ENCODE measurements around the gene SFI1. TPM values are rescaled to one million over a fixed set of nuclear protein-coding genes. Genes with fewer than 3 reads are reported as not detected.

SFI1 gene
- total RNA-seq, 1 experiment from 2014 or later: 53.1 TPM

GRCh38 chr22:31635638-31636306 is 139.4 kb downstream of the SFI1 start:
- ChIA-PET POLR2A (no interaction called here), CTCF (interaction anchor here (1.4 to 1.9 kb wide), 3 partner anchors 30 to 335 kb away, joined by 5 to 7 read pairs (median 5); no protein-coding TSS in a partner anchor), RAD21 (ENCODE audit: low non-redundant PET in 1 of 2, low total read pairs in 2 of 2, uncharacterized antibody in 2 of 2, unreplicated experiment in 2 of 2) (no interaction called here)
- Histone ChIP-seq H3K27me3 (ENCODE audit: insufficient read depth, low read length) (no peaks in the 10 kb centered on the region), H3K9me2 (ENCODE audit: insufficient read depth) (no peaks in the 10 kb centered on the region), H3K9ac (ENCODE audit: low read length) (peak overlapping the region; percentile 40), H3K79me2 (ENCODE audit: insufficient read depth, low read length) (peaks cover 86% of the 10 kb centered on the region), H3K36me3 (ENCODE audit: control insufficient read depth in 1 of 2, insufficient read depth in 2 of 2, low read length in 2 of 2) (no peaks in the 10 kb centered on the region), H3K27ac (ENCODE audit: low read depth, low read length) (peak overlapping the region; percentile 54), H4K20me1 (ENCODE audit: insufficient read depth) (0 out of 2 replicates have a peak, but pooled peaks cover 6% of the 10 kb centered on the region), H3K4me3 (replicated peaks in 1 of 2; ENCODE audit: low read depth in 1 of 2, low read length in 2 of 2) (no peak overlapping the region), H3K4me1 (ENCODE audit: control insufficient read depth in 1 of 2, insufficient read depth in 2 of 2, low read length in 2 of 2) (peaks cover 27 to 64% of the 10 kb centered on the region in 2 experiments), H3K4me2 (ENCODE audit: low read length) (peak overlapping the region; percentile 50), H2AFZ (ENCODE audit: low read depth, low read length, poor library complexity, severe bottlenecking) (no peak overlapping the region), H3K9me3 (ENCODE audit: control insufficient read depth in 1 of 2, insufficient read depth in 1 of 2, low read depth in 1 of 2, low read length in 2 of 2) (no peaks in the 10 kb centered on the region)
- DNase-seq (ENCODE audit: low read depth, low spot score): no peak
- no TSS peak for BruUV-seq (replicated peaks)
- ATAC-seq: no peak
- intact Hi-C loops (cut with micrococcal nuclease): loop anchor here (2.0 to 10.0 kb wide), 3 partner anchors 79 to 291 kb away; partner anchors contain the start of gene PATZ1
- TF ChIP-seq RAD21 (IDR thresholded peaks at IDR 0.05; ENCODE audit: low read depth) (no peak), EGR1 (IDR thresholded peaks at IDR 0.05; ENCODE audit: low read depth) (no peak), ZNF274 (IDR thresholded peaks at IDR 0.05; ENCODE audit: low read depth, low read length) (no peak), EZH2 (IDR thresholded peaks at IDR 0.05) (no peak), FOSL1 (IDR thresholded peaks at IDR 0.05; ENCODE audit: low read depth) (no peak)

GRCh38 chr22:31637447-31637890 is 141.1 kb downstream of the SFI1 start:
- no TSS peak for BruUV-seq (replicated peaks)
- Histone ChIP-seq H3K79me2 (ENCODE audit: insufficient read depth, low read length) (peaks cover 84% of the 10 kb centered on the region), H3K27me3 (ENCODE audit: insufficient read depth, low read length) (no peaks in the 10 kb centered on the region), H3K9me2 (ENCODE audit: insufficient read depth) (no peaks in the 10 kb centered on the region), H3K36me3 (ENCODE audit: control insufficient read depth in 1 of 2, insufficient read depth in 2 of 2, low read length in 2 of 2) (no peaks in the 10 kb centered on the region), H2AFZ (ENCODE audit: low read depth, low read length, poor library complexity, severe bottlenecking) (no peak overlapping the region), H3K4me1 (ENCODE audit: control insufficient read depth in 1 of 2, insufficient read depth in 2 of 2, low read length in 2 of 2) (peaks cover 35 to 69% of the 10 kb centered on the region in 2 experiments), H3K4me2 (ENCODE audit: low read length) (no peak overlapping the region), H3K27ac (ENCODE audit: low read depth, low read length) (no peak overlapping the region), H3K9me3 (ENCODE audit: control insufficient read depth in 1 of 2, insufficient read depth in 1 of 2, low read depth in 1 of 2, low read length in 2 of 2) (no peaks in the 10 kb centered on the region), H3K4me3 (replicated peaks in 1 of 2; ENCODE audit: low read depth in 1 of 2, low read length in 2 of 2) (no peak overlapping the region), H4K20me1 (ENCODE audit: insufficient read depth) (0 out of 2 replicates have a peak, but pooled peaks cover 6% of the 10 kb centered on the region), H3K9ac (ENCODE audit: low read length) (no peak overlapping the region)
- TF ChIP-seq, protein P1, sequence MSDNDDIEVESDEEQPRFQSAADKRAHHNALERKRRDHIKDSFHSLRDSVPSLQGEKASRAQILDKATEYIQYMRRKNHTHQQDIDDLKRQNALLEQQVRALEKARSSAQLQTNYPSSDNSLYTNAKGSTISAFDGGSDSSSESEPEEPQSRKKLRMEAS (IDR thresholded peaks at IDR 0.05): no peak
- no peak for TF ChIP-seq JUND (IDR thresholded peaks at IDR 0.05)
- no peak for TF ChIP-seq SRF (IDR thresholded peaks at IDR 0.05; ENCODE audit: low read depth)
- TF ChIP-seq EZH2phosphoT487 (IDR thresholded peaks at IDR 0.05; ENCODE audit: borderline replicate concordance): no peak
- no peak for TF ChIP-seq YY1 (IDR thresholded peaks at IDR 0.05; ENCODE audit: extremely low read depth, insufficient replicate concordance, low read depth, low read length)
- no peak for TF ChIP-seq EZH2 (IDR thresholded peaks at IDR 0.05)
- no peak for TF ChIP-seq ZNF274 (IDR thresholded peaks at IDR 0.05; ENCODE audit: low read depth, low read length)
- no peak for TF ChIP-seq FOSL1 (IDR thresholded peaks at IDR 0.05; ENCODE audit: low read depth)
- POLR2A ChIA-PET: no interaction called here
- CTCF ChIA-PET: interaction anchor here (1.4 to 1.8 kb wide), 2 partner anchors 28 to 76 kb away, joined by 4 to 5 read pairs; no protein-coding TSS in a partner anchor
- intact Hi-C loops (cut with micrococcal nuclease): loop anchor here (10.0 kb wide), 1 partner anchor 293 kb away; the partner anchor contains the start of gene PATZ1
- ATAC-seq (no peak), DNase-seq (ENCODE audit: low read depth, low spot score) (no peak)
- RAD21 ChIA-PET (ENCODE audit: low non-redundant PET in 1 of 2, low total read pairs in 2 of 2, uncharacterized antibody in 2 of 2, unreplicated experiment in 2 of 2): no interaction called here

Measured in HCT116 (cell line).